Right lobe of liver (tissue), 4 donors: Measurements from ENCODE around the gene XPR1.

Experiments used
- POLR2A ChIP-seq: fragments of 450-650 bp; IDR thresholded peaks from one replicate; pipeline ENCODE4 v1.6.1; 2017; ENCODE audit warnings: antibody characterized with exemption, mild to moderate bottlenecking
- TF ChIP-seq, protein P1 (sequence below), 4 donors: fragments of 200-600 bp in 3 of 4; fragments of 450-650 bp in 1 of 4; IDR thresholded peaks; one replicate each; pipeline versions ENCODE4 v1.5.1 to v1.8.0; 2016 to 2022; ENCODE audit warnings: antibody characterized with exemption in 4 of 4, mild to moderate bottlenecking in 2 of 4
- donor health status: DM: no; HTN: no; CAD: no.
- donor health status: DM: no; HTN: no; CAD: no.
- donor health status: DM: no; HTN: yes; CAD: no.

DNA sequence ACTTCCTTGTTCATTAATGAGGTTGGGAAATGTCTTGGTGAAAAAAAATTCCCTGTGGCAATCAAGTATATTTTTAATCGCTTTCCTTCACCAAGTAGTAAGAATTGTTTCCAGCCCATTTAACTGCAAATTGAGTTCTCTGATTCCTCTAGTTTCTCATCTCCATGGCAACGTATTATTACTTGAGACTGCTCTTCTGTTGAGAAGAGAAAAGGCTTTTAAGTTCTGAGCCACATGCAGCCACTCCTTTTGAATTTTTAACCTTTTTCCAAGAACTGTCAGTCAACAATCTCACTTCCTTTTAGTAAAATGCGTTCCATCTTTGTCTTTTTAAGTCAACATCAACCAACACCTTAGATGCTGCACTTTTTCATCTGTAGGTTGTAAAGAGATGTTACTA lies 205.2 kb downstream of the XPR1 start:
- TF ChIP-seq POLR2A = no peak
- TF ChIP-seq, protein P1, sequence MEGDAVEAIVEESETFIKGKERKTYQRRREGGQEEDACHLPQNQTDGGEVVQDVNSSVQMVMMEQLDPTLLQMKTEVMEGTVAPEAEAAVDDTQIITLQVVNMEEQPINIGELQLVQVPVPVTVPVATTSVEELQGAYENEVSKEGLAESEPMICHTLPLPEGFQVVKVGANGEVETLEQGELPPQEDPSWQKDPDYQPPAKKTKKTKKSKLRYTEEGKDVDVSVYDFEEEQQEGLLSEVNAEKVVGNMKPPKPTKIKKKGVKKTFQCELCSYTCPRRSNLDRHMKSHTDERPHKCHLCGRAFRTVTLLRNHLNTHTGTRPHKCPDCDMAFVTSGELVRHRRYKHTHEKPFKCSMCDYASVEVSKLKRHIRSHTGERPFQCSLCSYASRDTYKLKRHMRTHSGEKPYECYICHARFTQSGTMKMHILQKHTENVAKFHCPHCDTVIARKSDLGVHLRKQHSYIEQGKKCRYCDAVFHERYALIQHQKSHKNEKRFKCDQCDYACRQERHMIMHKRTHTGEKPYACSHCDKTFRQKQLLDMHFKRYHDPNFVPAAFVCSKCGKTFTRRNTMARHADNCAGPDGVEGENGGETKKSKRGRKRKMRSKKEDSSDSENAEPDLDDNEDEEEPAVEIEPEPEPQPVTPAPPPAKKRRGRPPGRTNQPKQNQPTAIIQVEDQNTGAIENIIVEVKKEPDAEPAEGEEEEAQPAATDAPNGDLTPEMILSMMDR (IDR thresholded peaks at IDR 0.05) = no peak
